IPS-20b (cell line): ENCODE measurements around the gene PTPRN2.

ENCODE experiments used
- H3K27ac ChIP-seq: one replicate; pipeline ENCODE4 v1.5.1; 2013; ENCODE audit warnings: low read length
- H3K27me3 ChIP-seq: 2 replicates; pipeline ENCODE4 v1.6.1; 2013; ENCODE audit warnings: mild to moderate bottlenecking, low read length, inconsistent platforms; ENCODE audit not compliant: insufficient read depth
- H3K36me3 ChIP-seq: 2 replicates; pipeline ENCODE4 v1.6.1; 2013; ENCODE audit warnings: low read depth, mild to moderate bottlenecking, inconsistent platforms, low read length, moderate library complexity; ENCODE audit not compliant: insufficient read depth
- H3K4me1 ChIP-seq: 2 replicates; pipeline ENCODE4 v1.6.1; 2013; ENCODE audit warnings: mild to moderate bottlenecking, control low read depth, inconsistent platforms, low read length, moderate library complexity; ENCODE audit not compliant: insufficient read depth
- H3K4me3 ChIP-seq: 2 replicates; pipeline ENCODE4 v1.5.1; 2013; ENCODE audit warnings: mild to moderate bottlenecking, low read length, inconsistent platforms
- H3K9ac ChIP-seq: 2 replicates; pipeline ENCODE4 v1.6.1; 2013; ENCODE audit warnings: low read depth, mild to moderate bottlenecking, inconsistent platforms, low read length, moderate library complexity
- H3K9me3 ChIP-seq: 2 replicates; pipeline ENCODE4 v1.6.1; 2013; ENCODE audit warnings: mild to moderate bottlenecking, low read depth, low read length, inconsistent platforms; ENCODE audit not compliant: insufficient read depth

The PTPRN2 gene

DNA sequence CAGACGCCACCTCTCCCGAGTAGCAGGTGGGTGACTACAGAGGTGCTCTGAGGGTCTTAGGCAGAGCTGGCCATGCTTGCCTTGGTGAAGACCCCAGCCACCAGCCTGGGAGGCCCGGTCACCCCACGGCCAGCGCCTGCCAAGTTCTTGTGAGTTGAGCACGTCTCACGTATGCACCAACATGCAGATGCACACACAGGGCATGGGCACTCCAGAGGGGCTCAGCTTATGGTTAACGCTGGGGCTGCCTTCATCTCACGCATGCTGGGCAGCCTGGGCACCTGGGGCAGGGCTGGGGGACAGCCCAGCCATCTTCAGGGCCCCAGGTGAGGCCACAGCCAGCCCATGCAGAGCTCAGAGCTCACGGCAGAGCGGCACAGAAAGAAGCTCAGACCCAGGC lies 41.0 kb downstream of the PTPRN2 start:
- no peak overlapping the region for H3K9ac ChIP-seq
- H3K4me3 ChIP-seq = no peak overlapping the region
- H3K4me1 ChIP-seq = peaks cover 9% of the 10 kb centered on the region; the same call in 1 of the 2 replicates
- no peak overlapping the region for H3K27ac ChIP-seq
- H3K36me3 ChIP-seq = no peaks in the 10 kb centered on the region
- H3K9me3 ChIP-seq = no peaks in the 10 kb centered on the region
- peaks cover 6% of the 10 kb centered on the region; the same call in 1 of the 2 replicates for H3K27me3 ChIP-seq

DNA sequence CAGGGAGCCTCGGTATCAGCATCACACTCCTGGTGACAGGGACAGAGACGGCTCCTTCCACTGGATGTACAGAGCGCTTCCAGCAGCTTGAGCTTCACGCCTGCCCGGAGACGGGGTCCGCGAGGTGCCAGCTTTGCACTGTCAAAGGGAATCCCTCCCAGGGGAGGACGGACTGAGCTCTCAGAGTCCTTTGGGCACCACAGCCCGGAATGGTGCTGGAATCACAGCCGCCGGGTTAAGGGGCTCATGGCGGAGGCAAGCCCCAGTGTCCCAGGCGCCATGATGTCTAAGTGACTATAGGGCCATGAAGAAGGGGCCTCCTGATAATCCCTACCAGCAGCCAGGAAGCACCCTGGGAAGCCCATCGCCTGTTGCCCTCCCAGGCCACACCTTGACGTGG lies 41.4 kb downstream of the PTPRN2 start:
- Histone ChIP-seq H3K27ac (no peak overlapping the region), H3K4me1 (peaks cover 13% of the 10 kb centered on the region; the same call in 1 of the 2 replicates), H3K27me3 (peaks cover 6% of the 10 kb centered on the region; the same call in 1 of the 2 replicates), H3K9ac (no peak overlapping the region), H3K36me3 (no peaks in the 10 kb centered on the region), H3K4me3 (no peak overlapping the region), H3K9me3 (no peaks in the 10 kb centered on the region)

DNA sequence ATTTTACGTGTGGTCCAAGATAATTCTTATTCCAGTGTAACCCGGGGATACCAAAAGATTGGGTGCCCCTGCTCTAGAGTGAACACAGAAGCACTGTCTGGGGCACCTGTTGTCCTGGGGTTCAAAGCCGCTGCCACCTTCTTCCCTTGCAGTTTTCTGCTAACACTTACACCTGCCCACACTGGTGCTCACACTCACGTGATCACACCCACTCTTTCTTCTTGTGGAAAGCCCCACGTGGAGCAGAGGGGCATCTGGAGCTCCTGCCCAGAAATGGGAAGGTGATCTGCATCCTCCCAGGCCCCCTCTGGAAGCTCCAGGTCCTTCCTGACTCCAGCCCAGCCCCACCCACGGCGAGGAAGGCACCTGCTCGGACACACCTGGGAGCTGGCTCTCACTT lies 42.9 kb downstream of the PTPRN2 start:
- no peaks in the 10 kb centered on the region for H3K9me3 ChIP-seq
- H3K27ac ChIP-seq = no peak overlapping the region
- H3K4me3 ChIP-seq = no peak overlapping the region
- H3K4me1 ChIP-seq = peaks cover 5% of the 10 kb centered on the region; the same call in 1 of the 2 replicates
- H3K36me3 ChIP-seq = no peaks in the 10 kb centered on the region
- H3K27me3 ChIP-seq = peaks cover 6% of the 10 kb centered on the region; the same call in 1 of the 2 replicates
- H3K9ac ChIP-seq = no peak overlapping the region

DNA sequence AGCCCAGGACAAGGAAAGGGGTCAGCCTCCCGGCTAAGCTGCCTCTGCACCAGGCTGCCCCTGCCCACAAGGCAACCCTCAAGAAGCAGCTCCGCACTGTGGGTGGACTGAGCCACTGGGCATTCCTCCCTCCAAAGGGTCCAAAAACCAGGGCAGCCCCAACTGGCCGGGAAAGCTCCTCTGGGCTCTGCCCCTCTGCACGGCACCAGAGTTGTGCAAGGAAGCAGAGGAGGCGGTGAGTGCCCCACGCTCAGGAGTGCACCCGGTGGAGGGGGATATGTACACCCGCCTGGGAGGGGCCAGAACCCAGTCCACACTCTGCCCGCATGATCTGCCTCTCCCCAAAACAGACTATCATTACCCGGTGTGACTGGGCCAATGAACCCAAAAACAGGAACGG lies 43.8 kb downstream of the PTPRN2 start:
- Histone ChIP-seq H3K36me3 (no peaks in the 10 kb centered on the region), H3K4me1 (peaks cover 5% of the 10 kb centered on the region; the same call in 1 of the 2 replicates), H3K4me3 (no peak overlapping the region), H3K9me3 (no peaks in the 10 kb centered on the region), H3K27me3 (peaks cover 2% of the 10 kb centered on the region; the same call in 1 of the 2 replicates), H3K27ac (no peak overlapping the region), H3K9ac (no peak overlapping the region)

DNA sequence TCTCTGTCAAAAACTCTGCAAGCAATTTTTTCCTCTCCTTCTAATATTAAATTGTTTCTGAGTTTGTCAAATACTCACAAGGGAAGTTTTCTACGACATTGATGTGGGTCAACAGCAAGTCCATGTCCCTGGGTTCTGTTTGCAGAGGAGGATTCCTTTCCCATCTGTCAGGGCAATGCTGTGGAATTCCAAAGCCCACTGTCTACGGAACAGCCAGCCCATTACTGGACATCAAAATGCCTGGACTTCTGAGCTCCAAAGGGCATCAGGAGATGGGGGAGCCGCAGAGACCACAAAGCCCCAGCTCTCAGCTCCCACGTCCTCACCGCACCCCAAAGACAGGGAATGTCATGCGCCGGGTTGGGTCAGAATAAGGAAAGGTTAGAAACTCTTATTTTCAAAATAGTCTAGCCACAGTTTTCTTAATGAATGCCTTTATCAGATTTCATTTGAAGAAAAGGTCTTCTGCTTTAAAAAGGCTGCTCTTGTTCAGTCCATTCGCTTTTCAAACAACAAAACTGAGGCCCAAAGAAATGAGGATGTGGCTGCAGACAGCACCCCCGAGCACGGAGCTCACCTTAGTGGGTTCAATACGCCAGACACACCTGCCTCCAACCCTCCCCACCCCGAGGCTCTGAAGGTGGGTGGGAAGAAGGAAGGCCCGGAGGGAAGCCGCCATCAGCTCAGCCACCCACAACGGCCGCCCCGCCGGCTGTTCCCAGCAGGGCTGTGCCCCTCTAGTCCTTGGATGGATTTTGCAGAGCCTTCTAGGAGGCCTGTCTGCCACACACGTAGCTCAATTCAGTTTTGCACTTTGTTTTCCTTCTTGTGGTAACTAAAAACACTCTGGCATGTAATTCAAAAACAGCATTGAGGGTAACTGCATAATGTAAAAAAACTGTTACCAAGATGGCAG lies 44.7 kb downstream of the PTPRN2 start:
- no peak overlapping the region for H3K4me3 ChIP-seq
- H3K27ac ChIP-seq = no peak overlapping the region
- peaks cover 5% of the 10 kb centered on the region; the same call in 1 of the 2 replicates for H3K4me1 ChIP-seq
- no peaks in the 10 kb centered on the region for H3K9me3 ChIP-seq
- no peaks in the 10 kb centered on the region for H3K36me3 ChIP-seq
- no peak overlapping the region for H3K9ac ChIP-seq
- no peaks in the 10 kb centered on the region for H3K27me3 ChIP-seq

DNA sequence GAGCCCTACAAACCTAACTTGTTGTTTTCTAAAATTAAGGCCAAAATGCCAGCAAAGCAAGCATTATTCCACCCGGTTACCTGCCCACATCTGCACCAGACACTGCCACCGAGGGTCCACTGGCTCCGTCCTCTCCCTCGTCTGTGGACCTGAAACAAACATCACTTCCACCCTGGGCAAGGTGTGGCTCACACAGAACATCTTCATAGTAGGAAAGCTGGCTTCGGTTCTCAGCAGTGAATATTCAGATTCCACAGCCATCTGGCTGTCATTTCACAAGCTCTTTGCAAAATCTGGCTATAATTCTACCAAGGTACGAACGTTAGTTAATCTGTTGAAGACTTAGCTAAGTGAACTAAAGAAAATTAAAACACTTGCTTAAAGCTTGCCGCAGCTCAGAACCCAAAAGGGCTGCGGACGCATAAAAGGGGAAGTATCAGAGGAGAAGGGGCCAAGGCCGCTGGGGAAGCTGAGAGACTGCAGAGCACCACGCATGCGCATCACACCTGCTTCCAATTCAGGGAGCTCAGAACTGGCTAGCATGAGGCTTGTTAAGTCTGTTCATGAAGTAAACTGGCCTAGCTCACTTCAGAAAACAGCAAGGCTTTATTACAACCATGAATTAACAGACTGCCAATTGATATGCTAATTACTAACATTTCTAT lies 46.1 kb downstream of the PTPRN2 start:
- H3K9me3 ChIP-seq = no peaks in the 10 kb centered on the region
- H3K9ac ChIP-seq = no peak overlapping the region
- H3K4me3 ChIP-seq = no peak overlapping the region
- H3K27me3 ChIP-seq = no peaks in the 10 kb centered on the region
- H3K4me1 ChIP-seq = peaks cover 5% of the 10 kb centered on the region; the same call in 1 of the 2 replicates
- H3K27ac ChIP-seq = no peak overlapping the region
- no peaks in the 10 kb centered on the region for H3K36me3 ChIP-seq

DNA sequence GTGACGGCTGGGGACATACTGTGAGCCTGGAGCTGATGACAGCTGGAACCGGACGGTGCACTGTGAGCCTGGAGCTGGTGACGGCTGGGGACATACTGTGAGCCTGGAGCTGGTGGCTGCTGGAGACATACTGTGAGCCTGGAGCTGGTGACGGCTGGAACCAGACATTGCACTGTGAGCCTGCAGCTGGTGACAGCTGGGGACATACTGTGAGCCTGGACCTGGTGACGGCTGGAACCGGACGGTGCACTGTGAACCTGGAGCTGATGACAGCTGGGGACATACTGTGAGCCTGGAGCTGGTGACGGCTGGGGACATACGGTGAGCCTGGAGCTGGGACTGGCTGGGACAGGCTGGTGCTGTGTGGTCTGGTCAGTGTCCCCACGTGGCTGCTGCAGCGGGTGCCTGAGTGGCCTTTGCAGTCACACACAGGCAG lies 47.9 kb downstream of the PTPRN2 start:
- H3K27me3 ChIP-seq = no peaks in the 10 kb centered on the region
- no peak overlapping the region for H3K9ac ChIP-seq
- peaks cover 5% of the 10 kb centered on the region; the same call in 1 of the 2 replicates for H3K4me1 ChIP-seq
- no peak overlapping the region for H3K27ac ChIP-seq
- H3K9me3 ChIP-seq = no peaks in the 10 kb centered on the region; the same call in 1 of the 2 replicates
- H3K36me3 ChIP-seq = no peaks in the 10 kb centered on the region
- no peak overlapping the region for H3K4me3 ChIP-seq

DNA sequence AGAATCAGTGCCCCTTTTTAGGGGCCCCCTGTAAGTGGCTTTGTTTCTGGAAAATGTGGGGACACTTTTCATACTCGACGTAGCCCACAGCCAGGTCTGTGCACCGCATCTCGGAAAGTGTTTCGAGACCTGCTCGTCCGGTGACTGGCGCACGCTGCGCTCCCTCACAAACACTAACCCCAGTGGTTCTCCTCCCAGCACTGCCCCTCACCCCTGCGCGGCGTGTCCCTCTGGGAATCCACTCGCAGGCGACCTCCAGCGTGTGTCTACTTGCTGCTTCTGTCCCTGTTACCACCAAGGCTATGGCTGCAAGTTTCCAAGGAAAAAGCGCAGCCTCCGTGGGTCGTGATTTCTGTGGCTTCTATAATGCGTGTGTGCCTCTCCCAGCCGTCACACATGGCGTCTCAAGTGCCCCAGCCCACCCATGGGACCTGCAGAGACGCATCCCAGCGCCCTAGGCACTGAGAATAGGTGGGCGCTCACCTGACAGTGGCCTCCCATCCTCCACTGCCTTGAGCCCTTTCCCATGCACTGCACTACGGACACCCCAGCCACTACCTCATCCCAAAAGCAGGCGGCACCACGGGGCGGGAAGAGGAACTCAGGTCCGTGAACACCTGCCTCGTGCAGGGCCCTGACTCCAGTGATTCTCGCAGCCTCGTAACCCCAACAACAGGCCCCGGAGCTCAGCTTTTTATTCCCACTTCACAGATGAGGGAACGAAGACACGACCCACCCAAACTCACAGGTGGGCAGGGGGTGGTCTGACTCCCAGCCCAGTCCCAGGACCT lies 49.3 kb downstream of the PTPRN2 start:
- no peaks in the 10 kb centered on the region for H3K36me3 ChIP-seq
- H3K9ac ChIP-seq = no peak overlapping the region
- H3K9me3 ChIP-seq = no peaks in the 10 kb centered on the region; the same call in 1 of the 2 replicates
- H3K27me3 ChIP-seq = no peaks in the 10 kb centered on the region
- no peak overlapping the region for H3K27ac ChIP-seq
- no peak overlapping the region for H3K4me3 ChIP-seq
- H3K4me1 ChIP-seq = peaks cover 5% of the 10 kb centered on the region; the same call in 1 of the 2 replicates

DNA sequence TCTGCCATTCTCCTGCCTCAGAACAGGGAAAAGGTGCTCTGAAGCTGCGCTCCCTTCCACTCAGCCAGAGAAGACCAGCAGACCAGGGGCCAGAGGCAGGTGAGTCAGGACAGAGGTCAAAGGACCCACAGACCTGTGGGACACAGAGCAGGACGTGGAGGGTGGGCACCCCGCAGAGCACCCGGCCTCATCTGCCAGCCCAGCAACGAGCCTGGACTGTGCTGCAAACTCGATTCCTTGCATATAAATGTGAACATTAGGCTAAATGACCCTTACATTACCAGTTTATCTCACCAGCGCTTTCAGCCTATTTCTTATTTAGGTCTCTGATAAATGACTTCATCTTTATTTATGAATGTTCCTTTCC lies 50.1 kb downstream of the PTPRN2 start:
- no peak overlapping the region for H3K4me3 ChIP-seq
- H3K4me1 ChIP-seq = peaks cover 5% of the 10 kb centered on the region; the same call in 1 of the 2 replicates
- H3K9me3 ChIP-seq = no peaks in the 10 kb centered on the region; the same call in 1 of the 2 replicates
- no peak overlapping the region for H3K9ac ChIP-seq
- no peak overlapping the region for H3K27ac ChIP-seq
- H3K27me3 ChIP-seq = no peaks in the 10 kb centered on the region
- H3K36me3 ChIP-seq = no peaks in the 10 kb centered on the region

DNA sequence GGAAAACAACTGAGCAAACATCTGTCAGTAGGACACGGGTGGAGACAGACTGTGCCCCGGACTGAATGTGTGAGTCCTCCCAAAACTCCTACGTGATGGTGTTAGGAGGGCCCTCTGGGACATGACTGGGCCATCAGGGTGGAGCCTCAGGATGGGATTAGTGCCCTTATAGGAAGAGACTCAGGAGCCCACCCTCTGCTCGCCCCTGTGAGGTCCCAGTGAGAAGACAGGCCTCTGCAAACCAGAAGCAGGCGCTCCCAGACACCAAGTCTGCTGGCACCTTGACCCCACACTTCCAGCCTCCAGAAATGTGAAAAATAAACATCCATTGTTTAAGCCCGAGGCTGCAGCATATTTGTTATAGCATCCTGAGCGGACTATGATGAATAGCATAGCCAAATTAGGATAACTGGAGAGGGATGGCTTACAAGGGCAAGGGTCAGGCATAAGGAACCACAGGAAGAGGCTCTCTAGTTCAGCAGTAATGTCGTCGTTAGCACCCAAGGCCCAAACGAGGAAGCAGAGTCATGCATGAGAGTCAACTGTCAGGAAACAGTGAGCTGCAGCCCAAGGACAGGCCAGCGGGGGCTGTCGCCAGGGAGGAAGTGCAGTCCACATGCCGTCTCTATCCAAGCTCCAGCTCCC lies 50.6 kb downstream of the PTPRN2 start:
- H3K9ac ChIP-seq = no peak overlapping the region
- H3K27me3 ChIP-seq = no peaks in the 10 kb centered on the region
- H3K27ac ChIP-seq = no peak overlapping the region
- no peaks in the 10 kb centered on the region for H3K36me3 ChIP-seq
- peaks cover 5% of the 10 kb centered on the region; the same call in 1 of the 2 replicates for H3K4me1 ChIP-seq
- no peak overlapping the region for H3K4me3 ChIP-seq
- H3K9me3 ChIP-seq = no peaks in the 10 kb centered on the region; the same call in 1 of the 2 replicates

DNA sequence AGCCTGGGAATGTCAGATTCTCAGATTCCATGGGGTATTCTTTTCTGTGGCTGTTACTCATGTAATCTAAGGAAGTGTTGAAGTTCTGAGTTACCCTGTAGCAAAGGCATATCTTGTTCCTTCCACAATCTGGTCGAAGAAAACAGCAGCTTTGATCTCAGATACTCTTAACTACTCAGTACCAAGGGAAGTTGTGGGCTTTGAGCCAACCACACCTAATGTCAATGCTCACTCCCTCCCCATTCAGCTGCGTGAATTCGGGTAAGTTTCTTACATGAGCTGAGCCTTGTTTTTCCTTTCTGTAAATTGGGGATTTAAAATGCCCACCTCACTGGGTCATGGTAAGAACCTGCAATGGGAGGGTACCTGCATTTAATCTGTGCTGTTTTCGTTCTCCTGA lies 52.5 kb downstream of the PTPRN2 start:
- H3K4me3 ChIP-seq = no peak overlapping the region
- no peaks in the 10 kb centered on the region for H3K27me3 ChIP-seq
- no peak overlapping the region for H3K9ac ChIP-seq
- no peak overlapping the region for H3K27ac ChIP-seq
- H3K36me3 ChIP-seq = no peaks in the 10 kb centered on the region
- no peaks in the 10 kb centered on the region; the same call in 1 of the 2 replicates for H3K9me3 ChIP-seq
- H3K4me1 ChIP-seq = no peaks in the 10 kb centered on the region
